ENCODE results near the gene FOXC1. TPM values are rescaled to one million over a fixed set of nuclear protein-coding genes. Genes with fewer than 3 reads are reported as not detected.

The FOXC1 gene
- total RNA-seq, 1 donor from 2014 or later, result 0.45 TPM

DNA sequence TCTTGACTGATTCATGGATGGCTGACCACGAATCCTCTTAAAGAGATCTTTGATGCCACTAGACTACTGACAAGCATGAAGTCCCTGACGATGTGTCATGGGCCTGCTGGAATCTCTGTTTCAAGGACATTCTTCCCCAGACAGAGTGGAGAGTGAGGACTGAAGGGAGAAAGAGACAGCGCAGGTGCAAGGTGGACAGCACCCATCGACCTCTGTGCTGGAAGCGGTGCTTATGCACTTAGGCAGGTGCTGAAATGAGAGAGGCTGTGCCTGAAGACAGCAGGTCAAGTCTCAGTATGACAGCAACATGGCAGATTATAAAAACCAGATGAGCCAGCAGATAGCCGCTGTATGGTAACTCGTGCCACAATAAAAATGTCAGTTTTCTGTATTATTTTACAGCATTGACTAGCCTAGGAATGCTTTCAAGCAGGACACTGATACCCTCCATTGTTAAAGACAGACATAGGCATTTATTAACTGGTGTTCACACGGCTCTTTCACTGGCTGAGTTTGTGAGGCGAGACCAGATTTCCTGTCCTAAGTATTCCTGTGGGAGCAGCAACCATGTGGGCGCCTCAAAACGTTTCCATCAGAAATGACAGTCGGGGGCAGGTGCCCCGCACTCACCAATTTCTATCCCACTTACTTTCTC lies 47.5 kb downstream of the FOXC1 start:
- H3K4me2 ChIP-seq, result no peak overlapping the region
- H3F3A ChIP-seq (ENCODE audit: low read depth), result no peaks in the 10 kb centered on the region
- no peak overlapping the region for H3K27ac ChIP-seq
- TF ChIP-seq EZH2phosphoT487 (IDR thresholded peaks at IDR 0.05) (no peak), EZH2 (IDR thresholded peaks at IDR 0.05) (no peak)
- TF ChIP-seq, protein P1, sequence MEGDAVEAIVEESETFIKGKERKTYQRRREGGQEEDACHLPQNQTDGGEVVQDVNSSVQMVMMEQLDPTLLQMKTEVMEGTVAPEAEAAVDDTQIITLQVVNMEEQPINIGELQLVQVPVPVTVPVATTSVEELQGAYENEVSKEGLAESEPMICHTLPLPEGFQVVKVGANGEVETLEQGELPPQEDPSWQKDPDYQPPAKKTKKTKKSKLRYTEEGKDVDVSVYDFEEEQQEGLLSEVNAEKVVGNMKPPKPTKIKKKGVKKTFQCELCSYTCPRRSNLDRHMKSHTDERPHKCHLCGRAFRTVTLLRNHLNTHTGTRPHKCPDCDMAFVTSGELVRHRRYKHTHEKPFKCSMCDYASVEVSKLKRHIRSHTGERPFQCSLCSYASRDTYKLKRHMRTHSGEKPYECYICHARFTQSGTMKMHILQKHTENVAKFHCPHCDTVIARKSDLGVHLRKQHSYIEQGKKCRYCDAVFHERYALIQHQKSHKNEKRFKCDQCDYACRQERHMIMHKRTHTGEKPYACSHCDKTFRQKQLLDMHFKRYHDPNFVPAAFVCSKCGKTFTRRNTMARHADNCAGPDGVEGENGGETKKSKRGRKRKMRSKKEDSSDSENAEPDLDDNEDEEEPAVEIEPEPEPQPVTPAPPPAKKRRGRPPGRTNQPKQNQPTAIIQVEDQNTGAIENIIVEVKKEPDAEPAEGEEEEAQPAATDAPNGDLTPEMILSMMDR (IDR thresholded peaks at IDR 0.05), result no peak
- H3K9ac ChIP-seq, result no peak overlapping the region
- H3K79me2 ChIP-seq (ENCODE audit: low read depth), result no peaks in the 10 kb centered on the region
- Mint-ChIP-seq H3K36me3 (no peaks in the 10 kb centered on the region), H3K9me3 (no peaks in the 10 kb centered on the region), H3K27ac (peak overlapping the region; percentile 38), H3K27me3 (ENCODE audit: insufficient read depth, low read depth) (peaks cover 4% of the 10 kb centered on the region), H3K4me1 (peaks cover 17% of the 10 kb centered on the region), H3K4me3 (no peak overlapping the region)
- H3K4me3 ChIP-seq, result no peak overlapping the region
- no peaks in the 10 kb centered on the region for H3K36me3 ChIP-seq
- no peaks in the 10 kb centered on the region for H4K20me1 ChIP-seq (ENCODE audit: low read depth)
- DNase-seq (ENCODE audit: low spot score), result no peak
- H3K9me3 ChIP-seq (ENCODE audit: low read depth), result no peaks in the 10 kb centered on the region
- no peaks in the 10 kb centered on the region for H3K4me1 ChIP-seq
- H3K27me3 ChIP-seq, result no peaks in the 10 kb centered on the region
- no peak overlapping the region for H2AFZ ChIP-seq (replicated peaks)

DNA sequence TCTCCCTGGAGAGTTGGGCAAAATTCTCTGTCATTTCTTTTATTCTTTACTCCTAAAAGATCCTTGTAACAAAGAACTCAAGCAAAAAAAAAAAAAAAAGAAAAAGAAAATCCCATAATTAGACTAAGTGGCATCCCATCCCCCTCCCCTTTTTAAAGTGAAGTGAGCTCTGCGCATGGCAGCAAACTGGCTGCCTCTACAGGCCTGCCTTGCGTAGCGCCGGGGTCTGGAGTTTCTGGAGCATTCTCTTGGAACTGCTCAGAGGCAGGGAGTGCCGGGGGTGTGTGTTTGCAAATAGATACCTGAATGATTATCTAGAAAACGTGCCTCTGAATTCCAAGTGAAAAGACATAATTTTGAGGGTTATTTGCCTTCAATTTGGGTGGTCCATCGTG lies 48.1 kb downstream of the FOXC1 start:
- Mint-ChIP-seq H3K4me3 (no peak overlapping the region), H3K9me3 (no peaks in the 10 kb centered on the region), H3K4me1 (peaks cover 17% of the 10 kb centered on the region), H3K36me3 (no peaks in the 10 kb centered on the region), H3K27me3 (ENCODE audit: insufficient read depth, low read depth) (peaks cover 3% of the 10 kb centered on the region), H3K27ac (no peak overlapping the region)
- Histone ChIP-seq H3K4me2 (no peak overlapping the region), H4K20me1 (ENCODE audit: low read depth) (no peaks in the 10 kb centered on the region), H3K27me3 (no peaks in the 10 kb centered on the region), H3K36me3 (no peaks in the 10 kb centered on the region), H3K4me1 (no peaks in the 10 kb centered on the region), H3K9me3 (ENCODE audit: low read depth) (no peaks in the 10 kb centered on the region), H3K4me3 (no peak overlapping the region), H3F3A (ENCODE audit: low read depth) (no peaks in the 10 kb centered on the region), H3K27ac (no peak overlapping the region), H2AFZ (replicated peaks) (no peak overlapping the region), H3K9ac (no peak overlapping the region), H3K79me2 (ENCODE audit: low read depth) (no peaks in the 10 kb centered on the region)
- TF ChIP-seq, protein P1 (IDR thresholded peaks at IDR 0.05), result no peak
- TF ChIP-seq EZH2phosphoT487 (IDR thresholded peaks at IDR 0.05), result no peak
- no peak for TF ChIP-seq EZH2 (IDR thresholded peaks at IDR 0.05)
- DNase-seq (ENCODE audit: low spot score), result no peak

DNA sequence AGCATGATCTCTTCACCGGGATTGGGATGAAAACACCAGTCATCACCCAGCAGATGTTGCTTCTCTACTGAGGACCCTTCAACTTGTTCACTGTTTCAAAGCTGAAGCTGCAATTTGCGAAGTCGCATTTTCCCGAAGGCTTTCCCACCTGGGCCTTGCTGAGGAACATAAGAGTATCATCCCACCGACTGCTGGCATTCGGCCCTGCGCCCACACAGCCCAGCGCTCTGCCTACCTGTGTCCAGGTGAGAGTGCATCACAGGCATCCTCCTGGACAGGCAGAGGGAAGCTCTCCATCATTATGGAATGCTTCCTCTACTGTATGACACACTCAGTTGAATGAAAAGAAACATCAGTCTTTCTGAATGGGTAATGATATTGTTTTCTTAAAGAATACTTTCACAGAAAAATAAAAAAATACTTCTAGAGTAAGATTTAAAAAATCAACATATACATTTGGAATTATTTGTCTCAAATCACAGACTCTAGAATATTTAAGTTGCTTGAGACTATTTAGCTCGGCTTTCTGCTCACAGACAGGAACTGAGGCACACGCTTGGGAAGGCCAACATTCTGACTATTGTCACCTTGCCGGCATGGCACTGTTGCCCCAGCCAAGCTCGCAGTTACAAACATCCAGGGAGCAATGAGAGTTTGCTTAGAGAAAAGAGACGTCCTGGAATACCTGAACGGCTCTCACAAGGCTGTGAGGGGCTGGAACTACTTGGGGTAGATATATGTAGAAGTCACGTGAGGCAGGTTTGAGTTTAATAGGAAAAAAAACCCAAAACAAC lies 48.7 kb downstream of the FOXC1 start:
- Histone ChIP-seq H3K79me2 (ENCODE audit: low read depth) (no peaks in the 10 kb centered on the region), H3K27ac (no peak overlapping the region), H3F3A (ENCODE audit: low read depth) (no peaks in the 10 kb centered on the region), H3K4me2 (no peak overlapping the region), H4K20me1 (ENCODE audit: low read depth) (no peaks in the 10 kb centered on the region), H3K27me3 (no peaks in the 10 kb centered on the region), H3K36me3 (no peaks in the 10 kb centered on the region), H3K4me1 (no peaks in the 10 kb centered on the region), H3K4me3 (no peak overlapping the region), H3K9me3 (ENCODE audit: low read depth) (no peaks in the 10 kb centered on the region), H2AFZ (replicated peaks) (no peak overlapping the region), H3K9ac (no peak overlapping the region)
- Mint-ChIP-seq H3K9me3 (no peaks in the 10 kb centered on the region), H3K27ac (peak overlapping the region; percentile 76), H3K4me1 (peaks cover 17% of the 10 kb centered on the region), H3K36me3 (no peaks in the 10 kb centered on the region), H3K4me3 (no peak overlapping the region), H3K27me3 (ENCODE audit: insufficient read depth, low read depth) (no peaks in the 10 kb centered on the region)
- no peak for TF ChIP-seq EZH2phosphoT487 (IDR thresholded peaks at IDR 0.05)
- TF ChIP-seq, protein P1 (IDR thresholded peaks at IDR 0.05), result no peak
- TF ChIP-seq EZH2 (IDR thresholded peaks at IDR 0.05), result no peak
- no peak for DNase-seq (ENCODE audit: low spot score)

All from neural progenitor cell (in vitro differentiated cells).